Measurements from ENCODE around the gene TXNDC16. TPM values are rescaled to one million over a fixed set of nuclear protein-coding genes. Genes with fewer than 3 reads are reported as not detected.

Gene TXNDC16
- total RNA-seq, 4 donors from 2014 or later: 7.4 to 18.7 (median 16.0) TPM

GRCh38 chr14:52442602-52443001 is 109.7 kb downstream of the TXNDC16 start:
- no peak overlapping the region for H3K4me3 ChIP-seq
- TF ChIP-seq EP300 (IDR thresholded peaks at IDR 0.05) (no peak), CTCF (IDR thresholded peaks at IDR 0.05) (no peak), POLR2AphosphoS5 (IDR thresholded peaks at IDR 0.05) (no peak), POLR2A (IDR thresholded peaks at IDR 0.05) (no peak)
- ATAC-seq: no peak
- 100% methylated on average over 1 of the region's 1 CpG for WGBS, 2 donors (ENCODE audit: low coverage in 1 of 2)
- no peaks in the 10 kb centered on the region for H3K27me3 ChIP-seq
- no peaks in the 10 kb centered on the region for H3K9me3 ChIP-seq
- peaks cover 0 to 51% of the 10 kb centered on the region in 2 donors for H3K36me3 ChIP-seq
- no peaks in the 10 kb centered on the region for H3K4me1 ChIP-seq
- H3K27ac ChIP-seq: no peak overlapping the region

- WGBS, 2 donors (ENCODE audit: low coverage in 1 of 2): 92% methylated on average over 2 to 4 of the region's 4 CpGs
- peaks cover 0 to 47% of the 10 kb centered on the region in 2 donors for H3K36me3 ChIP-seq
- no peak for ATAC-seq
- no peak overlapping the region for H3K27ac ChIP-seq
- TF ChIP-seq POLR2AphosphoS5 (IDR thresholded peaks at IDR 0.05) (no peak), CTCF (IDR thresholded peaks at IDR 0.05) (no peak), EP300 (IDR thresholded peaks at IDR 0.05) (no peak)
- H3K4me3 ChIP-seq: no peak overlapping the region
- H3K27me3 ChIP-seq: no peaks in the 10 kb centered on the region
- no peaks in the 10 kb centered on the region for H3K9me3 ChIP-seq
- no peaks in the 10 kb centered on the region for H3K4me1 ChIP-seq
Observed at GRCh38 chr14:52442166-52442565, 110.1 kb downstream of the TXNDC16 start.

- Histone ChIP-seq H3K36me3 (peaks cover 0 to 36% of the 10 kb centered on the region in 2 donors), H3K9me3 (no peaks in the 10 kb centered on the region), H3K4me1 (no peaks in the 10 kb centered on the region), H3K4me3 (no peak overlapping the region), H3K27me3 (no peaks in the 10 kb centered on the region), H3K27ac (no peak overlapping the region)
- 90 to 95% methylated on average over 4 of the region's 4 CpGs for WGBS, 2 donors (ENCODE audit: low coverage in 1 of 2)
- TF ChIP-seq EP300 (IDR thresholded peaks at IDR 0.05): no peak
- TF ChIP-seq POLR2A (IDR thresholded peaks at IDR 0.05): no peak
- TF ChIP-seq CTCF (IDR thresholded peaks at IDR 0.05): no peak
- TF ChIP-seq POLR2AphosphoS5 (IDR thresholded peaks at IDR 0.05): no peak
- ATAC-seq: no peak
Observed at GRCh38 chr14:52439476-52439875, 112.8 kb downstream of the TXNDC16 start.

GRCh38 chr14:52434955-52435354 is 117.3 kb downstream of the TXNDC16 start:
- WGBS, 2 donors (ENCODE audit: low coverage in 1 of 2): 77 to 100% methylated on average over 1 of the region's 1 CpG
- H3K27ac ChIP-seq: no peak overlapping the region
- ATAC-seq: no peak
- H3K4me1 ChIP-seq: no peaks in the 10 kb centered on the region
- H3K9me3 ChIP-seq: no peaks in the 10 kb centered on the region
- TF ChIP-seq POLR2AphosphoS5 (IDR thresholded peaks at IDR 0.05) (no peak), EP300 (IDR thresholded peaks at IDR 0.05) (no peak), POLR2A (IDR thresholded peaks at IDR 0.05) (no peak), CTCF (IDR thresholded peaks at IDR 0.05) (no peak)
- no peaks in the 10 kb centered on the region for H3K27me3 ChIP-seq
- no peak overlapping the region for H3K4me3 ChIP-seq
- peaks cover 0 to 52% of the 10 kb centered on the region in 2 donors for H3K36me3 ChIP-seq

- Histone ChIP-seq H3K36me3 (peaks cover 0 to 31% of the 10 kb centered on the region in 2 donors), H3K27me3 (no peaks in the 10 kb centered on the region), H3K4me3 (no peak overlapping the region), H3K9me3 (no peaks in the 10 kb centered on the region), H3K4me1 (no peaks in the 10 kb centered on the region), H3K27ac (no peak overlapping the region)
- ATAC-seq: no peak
- TF ChIP-seq CTCF (IDR thresholded peaks at IDR 0.05) (no peak), EP300 (IDR thresholded peaks at IDR 0.05) (no peak), POLR2A (IDR thresholded peaks at IDR 0.05) (no peak), POLR2AphosphoS5 (IDR thresholded peaks at IDR 0.05) (no peak)
- WGBS, 2 donors (ENCODE audit: low coverage in 1 of 2): 100% methylated on average over 2 of the region's 2 CpGs
Observed at GRCh38 chr14:52430474-52430873, 121.8 kb downstream of the TXNDC16 start.
